GM18520 (cell line): ENCODE data around the gene SLC25A47.
A peak's percentile ranks its signal among the peaks of the same experiment; 100 is the strongest.
"Not testable (repeated sequence)": the region's sequence is repeated elsewhere in the genome, so short reads cannot be mapped to it uniquely, and the experiment has no call there.

Source experiments
- ATAC-seq: cut with Tn5 transposase; IDR thresholded peaks from one replicate; pipeline ENCODE4 v1.9.1; 2021; ENCODE audit not compliant: unreplicated experiment

SLC25A47 gene

GRCh38 chr14:100323121-100323941, at the start of gene SLC25A47:
Gene SLC25A47, plus strand, starts transcription at chr14:100323339. Its CDS starts 76 bp downstream, at chr14:100323415.
- no peak for ATAC-seq

- no peak for ATAC-seq
Observed at GRCh38 chr14:100274250-100274649, 48.9 kb upstream of the SLC25A47 start.

GRCh38 chr14:100275214-100275613, 47.9 kb upstream of the SLC25A47 start:
- no peak for ATAC-seq

- no peak for ATAC-seq
Observed at GRCh38 chr14:100278702-100279101, 44.4 kb upstream of the SLC25A47 start.

GRCh38 chr14:100279133-100279532, 44.0 kb upstream of the SLC25A47 start:
- ATAC-seq: no peak

GRCh38 chr14:100279563-100279962, 43.6 kb upstream of the SLC25A47 start:
- no peak for ATAC-seq

- ATAC-seq: no peak
Observed at GRCh38 chr14:100281286-100282082, 41.7 kb upstream of the SLC25A47 start.

- ATAC-seq: no peak
Observed at GRCh38 chr14:100282083-100282350, 41.1 kb upstream of the SLC25A47 start.

GRCh38 chr14:100282766-100283419, 40.2 kb upstream of the SLC25A47 start:
- no peak for ATAC-seq

GRCh38 chr14:100283436-100283835, 39.7 kb upstream of the SLC25A47 start:
- ATAC-seq: not testable (repeated sequence)

- ATAC-seq: no peak
Observed at GRCh38 chr14:100283984-100284881, 38.9 kb upstream of the SLC25A47 start.

GRCh38 chr14:100285021-100285912, 37.9 kb upstream of the SLC25A47 start:
- peak; percentile 81 for ATAC-seq

GRCh38 chr14:100285913-100286400, 37.2 kb upstream of the SLC25A47 start:
- ATAC-seq: no peak

GRCh38 chr14:100286484-100287191, 36.5 kb upstream of the SLC25A47 start:
- no peak for ATAC-seq

GRCh38 chr14:100287202-100287997, 35.7 kb upstream of the SLC25A47 start:
- ATAC-seq: no peak

GRCh38 chr14:100287998-100288295, 35.2 kb upstream of the SLC25A47 start:
- not testable (repeated sequence) for ATAC-seq

GRCh38 chr14:100288382-100289185, 34.6 kb upstream of the SLC25A47 start:
- ATAC-seq: no peak
